Stimulated activated memory B cell treated with anti-CD40 and anti-IgM and Interleukin-4, amounts not matched to agents 10 μg/mL and 1 μg/mL and 100 μg/mL, for 72 hours (primary cell): ENCODE measurements around the gene SMYD3.

Experiments used
- ATAC-seq: fragments of 150-1000 bp; cut with Tn5 transposase; 2 replicates; pipeline ENCODE4 v1.10.0; 2021
- H3K27ac Mint-ChIP-seq: one replicate; pipeline ENCODE4 v1.8.0; 2022; ENCODE audit warnings: mild to moderate bottlenecking, mixed read lengths
- H3K27me3 Mint-ChIP-seq: one replicate; pipeline ENCODE4 v1.8.0; 2022; ENCODE audit warnings: mixed read lengths
- H3K36me3 Mint-ChIP-seq: one replicate; pipeline ENCODE4 v1.8.0; 2022; ENCODE audit warnings: mixed read lengths
- H3K4me1 Mint-ChIP-seq: one replicate; pipeline ENCODE4 v1.8.0; 2022; ENCODE audit warnings: mixed read lengths
- H3K4me3 Mint-ChIP-seq: one replicate; pipeline ENCODE4 v1.8.0; 2022; ENCODE audit warnings: mild to moderate bottlenecking, moderate library complexity, mixed read lengths
- H3K9me3 Mint-ChIP-seq: one replicate; pipeline ENCODE4 v1.8.0; 2022; ENCODE audit warnings: mixed read lengths

The SMYD3 gene

GRCh38 chr1:246527402-246528088 lies 20.5 kb upstream of the SMYD3 start:
- ATAC-seq: peak; percentile 56
- H3K27me3 Mint-ChIP-seq: no peaks in the 10 kb centered on the region
- peaks cover 7% of the 10 kb centered on the region for H3K4me1 Mint-ChIP-seq
- H3K36me3 Mint-ChIP-seq: peaks cover 6% of the 10 kb centered on the region
- H3K27ac Mint-ChIP-seq: peak overlapping the region; percentile 60
- H3K9me3 Mint-ChIP-seq: peaks cover 7% of the 10 kb centered on the region
- no peak overlapping the region for H3K4me3 Mint-ChIP-seq

DNA sequence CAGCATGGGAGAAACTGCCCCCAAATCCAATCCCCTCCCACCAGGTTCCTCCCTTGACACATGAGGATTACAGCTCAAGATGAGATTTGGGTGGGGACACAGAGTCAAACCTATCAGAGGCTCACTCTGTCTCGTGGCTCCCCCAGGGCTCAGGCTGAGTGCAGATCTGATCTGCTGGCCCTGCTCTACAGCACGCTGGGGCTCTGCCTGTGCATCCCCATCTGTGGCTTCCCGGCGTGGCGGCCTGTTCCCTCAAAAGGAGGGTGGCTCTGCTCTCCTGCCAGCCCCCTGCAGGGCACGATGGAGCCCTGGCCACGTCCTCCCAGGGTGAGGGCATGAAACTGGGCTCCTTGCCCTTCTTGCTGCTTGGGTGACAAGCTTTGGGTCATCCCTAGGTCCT lies 19.8 kb upstream of the SMYD3 start:
- peak overlapping the region; percentile 60 for H3K27ac Mint-ChIP-seq
- peaks cover 6% of the 10 kb centered on the region for H3K36me3 Mint-ChIP-seq
- H3K9me3 Mint-ChIP-seq: peaks cover 7% of the 10 kb centered on the region
- ATAC-seq: no peak
- peaks cover 7% of the 10 kb centered on the region for H3K4me1 Mint-ChIP-seq
- no peak overlapping the region for H3K4me3 Mint-ChIP-seq
- no peaks in the 10 kb centered on the region for H3K27me3 Mint-ChIP-seq

GRCh38 chr1:246526380-246526779 lies 19.3 kb upstream of the SMYD3 start:
- no peak overlapping the region for H3K4me3 Mint-ChIP-seq
- H3K4me1 Mint-ChIP-seq: peaks cover 7% of the 10 kb centered on the region
- no peaks in the 10 kb centered on the region for H3K27me3 Mint-ChIP-seq
- no peak for ATAC-seq
- peaks cover 5% of the 10 kb centered on the region for H3K36me3 Mint-ChIP-seq
- no peak overlapping the region for H3K27ac Mint-ChIP-seq
- peaks cover 6% of the 10 kb centered on the region for H3K9me3 Mint-ChIP-seq

DNA sequence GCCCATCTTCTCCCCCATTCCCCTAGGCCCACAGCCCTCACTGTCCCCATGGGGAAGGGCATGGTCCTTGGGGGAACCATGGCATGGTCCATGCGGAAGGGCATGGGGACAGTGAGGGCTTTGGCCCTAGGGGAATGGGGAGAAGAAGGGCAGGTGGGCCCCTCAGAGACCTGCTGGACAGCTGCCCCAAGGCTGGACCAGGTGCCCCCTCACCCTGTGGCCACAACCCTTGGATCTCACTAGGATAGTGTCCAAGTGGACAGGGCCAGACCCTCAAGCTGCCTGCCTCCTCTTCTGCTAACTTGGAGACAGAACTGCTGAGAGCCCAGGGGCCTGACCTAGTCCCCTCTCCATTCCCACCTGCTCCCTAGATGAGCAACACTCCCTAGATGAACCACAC lies 12.4 kb upstream of the SMYD3 start:
- H3K4me3 Mint-ChIP-seq: no peak overlapping the region
- no peak overlapping the region for H3K27ac Mint-ChIP-seq
- peaks cover 3% of the 10 kb centered on the region for H3K9me3 Mint-ChIP-seq
- no peaks in the 10 kb centered on the region for H3K4me1 Mint-ChIP-seq
- ATAC-seq: no peak
- no peaks in the 10 kb centered on the region for H3K27me3 Mint-ChIP-seq
- H3K36me3 Mint-ChIP-seq: no peaks in the 10 kb centered on the region

DNA sequence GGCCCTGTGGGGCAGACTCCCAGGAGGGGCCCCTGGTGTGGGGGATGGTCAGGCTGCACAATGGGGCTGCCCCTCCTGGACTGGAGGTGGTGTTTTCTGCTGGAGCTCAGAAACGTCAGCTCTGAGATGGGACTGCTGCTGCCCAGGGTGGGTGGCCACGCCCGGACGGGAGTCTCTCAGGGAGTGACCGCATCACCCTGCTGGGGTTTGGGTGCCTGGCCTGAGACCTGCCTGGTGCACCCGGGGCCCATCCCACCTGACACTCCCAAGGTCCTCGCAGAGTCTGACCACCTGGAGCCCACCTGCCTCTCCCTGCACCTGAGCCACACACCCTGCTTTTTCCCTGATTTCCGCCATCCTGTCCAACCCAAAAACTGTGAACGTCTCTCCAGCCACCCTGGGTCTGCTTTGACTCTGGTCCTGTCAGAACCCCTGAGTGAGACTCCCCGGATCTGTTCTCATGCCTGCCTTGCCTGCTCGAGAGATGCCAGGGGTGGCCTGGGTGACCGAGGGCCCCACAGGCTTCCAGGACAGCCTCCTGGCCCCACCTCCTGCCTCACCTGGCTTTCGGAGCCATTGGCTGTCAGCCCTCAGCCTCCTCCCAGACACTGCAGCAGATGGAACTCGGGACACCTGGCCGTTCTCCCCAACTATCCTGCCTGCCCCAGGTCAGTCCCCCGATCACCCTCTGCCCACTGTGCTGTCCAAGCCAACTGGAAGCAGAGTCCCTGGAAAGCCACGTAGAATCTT lies 11.6 kb upstream of the SMYD3 start:
- H3K27me3 Mint-ChIP-seq: no peaks in the 10 kb centered on the region
- ATAC-seq: no peak
- H3K36me3 Mint-ChIP-seq: no peaks in the 10 kb centered on the region
- no peak overlapping the region for H3K4me3 Mint-ChIP-seq
- no peaks in the 10 kb centered on the region for H3K4me1 Mint-ChIP-seq
- no peak overlapping the region for H3K27ac Mint-ChIP-seq
- peaks cover 3% of the 10 kb centered on the region for H3K9me3 Mint-ChIP-seq

- Mint-ChIP-seq H3K36me3 (no peaks in the 10 kb centered on the region), H3K9me3 (peaks cover 3% of the 10 kb centered on the region), H3K27ac (no peak overlapping the region), H3K4me3 (no peak overlapping the region), H3K4me1 (no peaks in the 10 kb centered on the region), H3K27me3 (no peaks in the 10 kb centered on the region)
- ATAC-seq: no peak
Observed at GRCh38 chr1:246517391-246517790, 10.3 kb upstream of the SMYD3 start.

DNA sequence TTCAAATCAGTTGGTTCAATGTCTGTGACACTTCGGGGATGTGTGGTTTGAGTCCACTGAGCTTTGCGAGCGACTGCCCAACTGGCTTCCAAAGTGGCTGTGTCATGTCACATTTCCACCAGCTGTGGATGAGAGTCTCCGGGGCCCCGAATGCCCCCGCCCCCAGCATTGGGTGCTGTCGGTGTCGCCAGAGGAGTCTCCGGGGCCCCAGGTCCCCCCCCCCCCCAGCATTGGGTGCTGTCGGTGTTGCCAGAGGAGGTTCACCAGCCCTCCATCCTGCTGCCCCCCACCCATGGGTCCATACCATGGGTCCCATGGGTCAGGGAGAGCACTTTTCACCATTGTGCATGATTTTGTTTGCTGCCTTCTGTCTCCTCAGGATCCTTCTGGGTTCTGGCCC lies 9.0 kb upstream of the SMYD3 start:
- Mint-ChIP-seq H3K27me3 (no peaks in the 10 kb centered on the region), H3K4me1 (no peaks in the 10 kb centered on the region), H3K36me3 (no peaks in the 10 kb centered on the region), H3K9me3 (peaks cover 3% of the 10 kb centered on the region), H3K27ac (no peak overlapping the region), H3K4me3 (no peak overlapping the region)
- no peak for ATAC-seq

GRCh38 chr1:246515390-246516005 lies 8.4 kb upstream of the SMYD3 start:
- no peak overlapping the region for H3K4me3 Mint-ChIP-seq
- no peaks in the 10 kb centered on the region for H3K4me1 Mint-ChIP-seq
- H3K27me3 Mint-ChIP-seq: no peaks in the 10 kb centered on the region
- H3K36me3 Mint-ChIP-seq: no peaks in the 10 kb centered on the region
- ATAC-seq: no peak
- peaks cover 3% of the 10 kb centered on the region for H3K9me3 Mint-ChIP-seq
- no peak overlapping the region for H3K27ac Mint-ChIP-seq

GRCh38 chr1:246513619-246514343 lies 6.7 kb upstream of the SMYD3 start:
- ATAC-seq: no peak
- Mint-ChIP-seq H3K4me1 (no peaks in the 10 kb centered on the region), H3K9me3 (peaks cover 3% of the 10 kb centered on the region), H3K27ac (no peak overlapping the region), H3K27me3 (no peaks in the 10 kb centered on the region), H3K4me3 (no peak overlapping the region), H3K36me3 (no peaks in the 10 kb centered on the region)

GRCh38 chr1:246513041-246513440 lies 6.0 kb upstream of the SMYD3 start:
- no peaks in the 10 kb centered on the region for H3K27me3 Mint-ChIP-seq
- H3K4me1 Mint-ChIP-seq: peaks cover 1% of the 10 kb centered on the region
- no peaks in the 10 kb centered on the region for H3K36me3 Mint-ChIP-seq
- H3K4me3 Mint-ChIP-seq: no peak overlapping the region
- H3K27ac Mint-ChIP-seq: no peak overlapping the region
- H3K9me3 Mint-ChIP-seq: peaks cover 3% of the 10 kb centered on the region
- ATAC-seq: no peak

DNA sequence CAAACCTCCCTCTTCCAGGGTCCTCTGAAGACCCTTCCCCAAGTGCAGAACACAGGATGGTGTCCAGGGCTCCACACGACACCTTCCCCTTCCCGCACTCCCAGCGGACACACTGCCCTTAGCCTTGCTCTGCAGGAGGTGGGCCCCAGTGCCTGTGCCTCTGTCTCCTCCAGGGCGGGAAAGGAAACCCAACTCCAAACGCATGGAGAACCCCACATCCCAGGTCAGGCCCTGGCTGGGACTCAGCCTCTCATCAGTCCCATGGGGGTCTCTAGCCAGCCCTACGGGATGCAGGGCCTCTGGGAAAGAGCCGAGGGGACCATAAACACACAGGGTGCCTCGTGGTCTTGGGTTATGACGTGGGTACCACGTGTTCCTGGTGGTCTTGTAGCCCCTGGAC lies 5.6 kb upstream of the SMYD3 start:
- Mint-ChIP-seq H3K4me3 (no peak overlapping the region), H3K27me3 (no peaks in the 10 kb centered on the region), H3K9me3 (peaks cover 3% of the 10 kb centered on the region), H3K27ac (no peak overlapping the region), H3K36me3 (no peaks in the 10 kb centered on the region), H3K4me1 (peaks cover 6% of the 10 kb centered on the region)
- ATAC-seq: no peak

DNA sequence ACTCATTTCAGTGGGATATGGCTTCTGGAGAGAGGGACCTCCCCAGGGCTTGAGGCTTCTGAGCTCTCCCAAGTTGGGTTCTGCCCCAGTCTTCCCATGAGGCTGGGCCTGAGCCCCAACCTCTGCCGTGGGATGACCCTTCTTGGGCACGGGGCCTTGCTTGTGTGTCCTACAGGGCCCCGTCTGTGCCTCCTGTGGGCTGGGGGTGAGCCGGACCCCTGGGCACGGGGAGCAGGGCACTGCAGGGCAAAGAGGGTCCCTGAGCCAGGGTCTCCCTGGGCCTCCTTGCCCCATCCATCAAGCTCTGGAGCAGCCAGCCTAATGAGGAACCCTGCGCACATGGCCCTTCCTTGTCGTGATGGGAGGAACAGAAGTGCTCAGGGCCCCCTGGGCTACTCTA lies 5.2 kb upstream of the SMYD3 start:
- Mint-ChIP-seq H3K36me3 (no peaks in the 10 kb centered on the region), H3K4me3 (no peak overlapping the region), H3K27ac (no peak overlapping the region), H3K9me3 (peaks cover 3% of the 10 kb centered on the region), H3K4me1 (peaks cover 8% of the 10 kb centered on the region), H3K27me3 (no peaks in the 10 kb centered on the region)
- ATAC-seq: no peak

- Mint-ChIP-seq H3K4me1 (peaks cover 13% of the 10 kb centered on the region), H3K4me3 (no peak overlapping the region), H3K27ac (no peak overlapping the region), H3K36me3 (no peaks in the 10 kb centered on the region), H3K9me3 (no peaks in the 10 kb centered on the region), H3K27me3 (no peaks in the 10 kb centered on the region)
- ATAC-seq: no peak
Observed at GRCh38 chr1:246511203-246511602, 4.1 kb upstream of the SMYD3 start.

GRCh38 chr1:246510147-246511030 lies 3.3 kb upstream of the SMYD3 start:
- Mint-ChIP-seq H3K4me3 (no peak overlapping the region), H3K9me3 (no peaks in the 10 kb centered on the region), H3K36me3 (no peaks in the 10 kb centered on the region), H3K27me3 (no peaks in the 10 kb centered on the region), H3K4me1 (peaks cover 21% of the 10 kb centered on the region), H3K27ac (no peak overlapping the region)
- no peak for ATAC-seq
